Stimulated activated CD8-positive, alpha-beta memory T cell treated with anti-CD3 and anti-CD28 coated beads, Interleukin-12 subunit alpha, Interleukin-12 subunit beta, amount 100 ng/mL, for 4 hours (primary cell): ENCODE results near the gene VAMP4.
"Not testable (repeated sequence)": the region's sequence is repeated elsewhere in the genome, so short reads cannot be mapped to it uniquely, and the experiment has no call there.

Experiments
- DNase-seq: peaks from one replicate; pipeline ENCODE4 v3.0.0-alpha.2; 2020; ENCODE audit warnings: low read depth

The VAMP4 gene

DNA sequence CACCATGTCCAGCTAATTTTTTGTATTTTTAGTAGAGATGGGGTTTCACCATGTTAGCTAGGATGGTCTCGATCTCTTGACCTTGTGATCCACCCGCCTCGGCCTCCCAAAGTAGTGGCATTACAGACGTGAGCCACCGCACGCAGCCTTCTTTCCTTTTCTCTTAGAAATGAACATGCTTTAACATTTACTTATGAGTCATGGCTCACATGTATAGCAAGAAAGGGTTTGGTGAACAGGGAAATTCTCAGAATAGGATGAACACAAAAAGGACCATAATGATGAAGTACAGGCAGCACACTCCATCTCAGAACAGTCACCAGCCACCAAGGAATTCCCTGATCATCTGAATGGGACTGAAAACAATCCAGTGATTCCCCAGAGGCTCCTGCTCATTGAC, 9.4 kb upstream of the VAMP4 start:
- no peak for DNase-seq

DNA sequence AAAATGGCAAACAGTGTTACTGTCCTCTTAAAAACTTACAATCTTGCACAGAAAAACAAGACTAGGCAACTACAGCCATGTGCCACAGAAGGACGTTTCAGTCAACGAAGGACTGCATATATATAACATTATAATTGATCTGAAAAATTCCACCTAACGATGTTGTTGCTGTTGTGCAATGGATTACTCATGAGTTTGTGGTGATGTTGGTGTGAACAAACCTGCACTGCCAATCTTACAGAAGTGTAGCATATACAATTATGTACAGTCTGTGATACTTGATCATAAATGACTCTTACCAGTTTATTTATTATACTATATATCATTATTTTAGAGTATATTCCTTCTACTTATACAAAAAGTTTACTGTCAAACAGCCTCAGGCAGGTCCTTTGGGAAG, 6.8 kb upstream of the VAMP4 start:
- no peak for DNase-seq

DNA sequence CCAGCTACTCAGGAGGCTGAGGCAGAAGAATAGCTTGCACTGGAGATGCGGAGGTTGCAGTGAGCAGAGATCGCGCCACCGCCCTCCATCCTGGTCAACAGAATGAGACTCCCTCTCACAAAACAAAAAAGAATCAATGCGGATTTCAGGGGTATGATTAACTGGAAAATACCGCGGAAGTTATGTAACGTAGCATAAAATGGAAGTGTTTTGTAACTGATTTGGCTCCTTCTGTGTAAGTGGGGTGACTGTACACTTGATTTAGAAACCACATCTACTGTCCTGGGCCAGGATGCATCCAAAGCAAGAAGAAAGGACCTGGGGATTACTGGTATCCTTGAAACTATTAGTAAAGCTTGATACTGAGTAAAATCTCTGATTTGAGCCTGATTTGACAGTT, 3.1 kb upstream of the VAMP4 start:
- no peak for DNase-seq

DNA sequence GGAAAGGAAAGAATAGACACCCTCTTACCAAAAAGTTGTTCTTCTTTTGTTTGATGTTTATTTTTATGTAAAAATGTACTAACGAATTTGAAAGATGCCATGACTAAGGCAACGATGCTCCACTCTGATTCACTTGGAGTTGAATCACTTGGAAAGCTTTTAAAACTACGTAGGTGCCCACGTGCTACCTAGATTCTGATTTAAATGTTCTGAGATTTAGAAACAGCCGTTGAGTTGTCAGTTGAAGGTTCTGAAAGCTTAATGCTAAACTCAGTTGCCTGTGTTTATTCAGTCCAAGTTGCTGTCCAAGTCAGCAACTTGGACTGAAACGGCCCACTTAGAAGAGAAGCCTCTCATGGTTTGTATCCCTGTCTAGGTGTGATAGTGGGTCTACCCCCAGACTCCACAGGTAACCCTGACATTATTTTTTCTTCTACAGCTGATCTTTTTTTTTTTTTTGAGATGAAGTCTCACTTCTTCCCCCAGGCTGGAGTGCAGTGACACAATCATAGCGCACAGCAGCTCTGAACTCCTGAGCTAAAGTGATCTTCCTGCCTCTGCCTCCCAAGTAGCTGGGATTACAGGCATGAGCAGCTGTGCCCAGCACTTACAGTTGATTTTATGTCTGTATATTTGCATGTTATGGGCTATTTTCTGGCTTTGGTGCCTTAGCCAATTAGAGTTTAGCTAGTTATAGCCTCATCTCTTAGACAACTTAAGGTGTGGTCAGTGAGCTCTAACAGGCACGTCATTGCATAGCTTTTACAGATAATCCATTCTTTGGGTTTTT, 1.4 kb upstream of the VAMP4 start:
- DNase-seq = no peak

DNA sequence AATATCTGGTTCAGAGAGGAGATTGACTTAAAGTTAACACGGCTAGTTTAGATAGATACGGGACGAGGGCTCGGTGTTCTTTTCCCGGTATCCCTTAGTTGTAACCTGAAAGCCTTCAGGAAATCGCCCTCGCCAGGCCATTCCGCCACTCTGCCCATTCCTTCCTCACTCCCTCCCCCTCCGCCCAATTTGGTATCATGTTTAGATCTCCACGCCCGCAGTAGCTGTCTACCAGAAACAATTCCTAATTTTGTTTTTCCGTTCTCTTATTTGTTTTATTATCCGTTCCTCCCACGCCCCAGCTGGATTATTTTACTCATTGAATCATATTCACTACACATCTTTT, 685 bp upstream of the VAMP4 start:
- no peak for DNase-seq

DNA sequence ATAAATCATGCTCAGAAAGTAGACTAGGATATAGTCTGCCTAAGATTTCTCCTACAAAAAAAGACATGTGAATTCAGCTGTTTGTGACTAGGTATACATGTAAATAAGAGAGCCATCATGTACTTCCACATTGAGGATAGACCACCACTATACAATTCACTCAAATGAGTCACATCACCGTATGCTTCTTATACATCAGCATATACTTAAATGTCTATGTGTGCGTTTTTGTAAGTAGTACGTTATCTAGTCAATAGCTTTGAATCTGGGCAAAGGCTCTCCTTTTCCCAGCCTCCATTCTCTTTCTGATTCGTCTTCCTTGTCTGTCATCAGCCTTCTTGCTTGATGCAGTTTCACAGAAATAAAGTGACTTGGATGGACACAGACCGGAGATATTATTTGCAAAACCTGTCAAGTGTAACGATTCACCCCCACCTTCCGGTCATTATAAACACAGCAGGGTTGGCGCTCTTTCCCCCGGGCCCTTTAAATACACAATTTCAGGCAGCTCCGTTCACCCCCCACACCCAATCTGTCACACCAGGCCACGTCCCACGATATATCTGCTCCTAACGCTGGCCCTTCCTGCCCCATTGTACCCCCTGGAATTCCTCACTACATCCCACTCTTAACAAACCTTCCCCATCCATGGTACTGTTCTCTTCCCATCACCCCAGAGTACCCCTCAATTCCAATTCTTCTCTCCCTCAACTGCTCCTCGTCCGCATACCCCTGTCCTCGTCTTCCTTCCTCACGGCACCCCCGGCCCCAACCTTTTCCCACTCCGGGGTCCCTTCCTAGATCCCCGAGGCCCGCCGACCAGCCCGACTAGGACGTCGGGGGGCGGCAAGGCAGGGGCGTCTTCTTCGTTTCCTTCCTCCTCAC, 636 bp downstream of the VAMP4 start:
- peak; percentile 22 for DNase-seq

DNA sequence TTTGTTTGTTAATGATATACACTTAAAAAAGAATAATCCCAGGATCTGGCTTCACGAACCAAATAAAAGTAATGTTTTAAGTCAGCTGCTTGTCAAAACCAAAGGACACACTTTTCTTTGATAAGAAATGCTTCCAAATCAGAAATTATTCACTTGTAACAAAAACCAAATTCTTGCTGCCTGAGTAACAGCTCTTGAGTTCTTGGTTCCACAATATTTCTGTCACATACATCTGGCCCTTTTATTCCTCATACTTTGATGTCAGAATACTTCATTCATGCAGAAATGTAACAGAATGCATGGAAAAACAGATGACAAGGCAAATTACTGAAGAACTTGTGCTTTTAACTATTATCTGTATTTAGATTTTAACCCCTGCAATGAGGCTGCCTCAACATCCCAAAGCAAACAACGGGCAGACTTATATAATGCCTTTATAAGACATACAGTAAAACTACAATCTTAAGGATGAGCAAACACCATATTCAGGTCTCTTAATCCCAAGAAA, 1.5 kb downstream of the VAMP4 start:
- DNase-seq = no peak

DNA sequence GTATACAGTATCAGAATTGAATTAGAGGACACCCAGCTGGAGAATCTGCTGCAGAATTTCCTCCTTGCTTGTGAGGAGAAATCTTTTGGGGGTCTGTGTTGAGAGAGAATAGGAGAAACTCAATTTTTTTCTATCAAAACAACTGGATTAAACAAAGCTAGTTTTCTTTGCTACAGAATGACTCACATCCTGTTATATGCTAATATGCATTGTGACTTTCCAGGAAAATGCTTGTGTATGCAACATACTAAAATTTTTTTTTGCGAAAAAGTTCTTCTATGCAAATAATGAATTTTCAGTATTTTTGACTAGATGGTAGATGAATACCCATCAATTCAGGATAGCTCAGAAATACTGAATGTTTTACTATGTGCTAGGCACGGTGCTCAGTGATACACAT, 2.2 kb downstream of the VAMP4 start:
- DNase-seq = no peak

DNA sequence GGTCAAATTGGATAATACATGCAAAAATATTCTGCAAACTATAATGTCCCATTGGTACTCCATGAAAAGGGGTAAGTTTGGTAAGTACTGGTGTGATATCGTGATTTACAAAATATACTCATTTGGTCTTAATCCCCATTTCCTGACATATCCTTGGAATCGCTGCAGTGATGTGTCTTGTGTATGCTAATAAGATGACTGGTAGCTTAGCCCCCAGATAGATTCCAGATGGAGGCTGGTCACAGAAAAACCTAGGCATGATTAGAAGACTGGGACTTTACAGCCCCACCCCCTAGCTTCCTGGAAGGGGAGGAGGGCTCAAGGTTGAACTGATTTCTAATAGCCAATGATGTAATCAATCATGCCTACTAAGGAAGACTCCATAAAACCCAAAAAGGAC, 3.0 kb downstream of the VAMP4 start:
- no peak for DNase-seq

DNA sequence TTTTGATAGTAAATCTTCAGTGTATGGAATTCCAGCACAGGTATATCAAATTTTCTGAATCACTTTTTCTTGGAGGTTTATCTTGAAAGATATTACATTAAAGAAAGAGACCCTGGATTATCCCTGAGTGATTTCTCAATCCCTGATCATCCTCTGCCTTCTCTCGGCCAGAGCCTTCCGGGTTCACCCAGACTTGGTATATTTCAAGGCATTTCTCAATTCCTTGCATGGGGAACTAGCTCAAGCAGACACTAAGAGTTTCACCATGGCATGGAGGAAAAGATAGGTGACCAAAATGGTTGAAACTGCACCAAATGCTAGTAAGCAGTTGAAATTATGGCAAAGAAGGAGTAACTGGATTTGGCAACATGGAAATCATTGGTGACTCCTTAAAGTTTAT, 5.7 kb downstream of the VAMP4 start:
- DNase-seq = no peak

DNA sequence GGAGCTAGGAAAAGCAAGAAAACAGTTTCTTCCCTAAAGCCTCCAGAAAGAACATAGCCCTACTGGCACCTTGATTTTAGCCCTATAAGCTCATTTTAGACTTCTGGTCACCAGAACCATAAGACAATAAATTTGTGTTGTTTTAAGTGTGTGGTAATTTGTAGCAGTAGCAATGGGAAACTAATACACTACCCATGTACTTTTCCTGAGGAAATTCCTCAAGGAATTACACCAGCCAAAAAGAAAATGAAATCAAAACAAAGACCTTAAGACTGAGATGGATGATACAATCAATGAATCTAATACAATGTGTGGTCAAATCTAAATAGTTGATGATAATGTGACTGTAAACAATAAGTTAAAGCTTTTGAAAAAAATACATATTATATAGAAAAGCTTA, 11.8 kb downstream of the VAMP4 start:
- no peak for DNase-seq

DNA sequence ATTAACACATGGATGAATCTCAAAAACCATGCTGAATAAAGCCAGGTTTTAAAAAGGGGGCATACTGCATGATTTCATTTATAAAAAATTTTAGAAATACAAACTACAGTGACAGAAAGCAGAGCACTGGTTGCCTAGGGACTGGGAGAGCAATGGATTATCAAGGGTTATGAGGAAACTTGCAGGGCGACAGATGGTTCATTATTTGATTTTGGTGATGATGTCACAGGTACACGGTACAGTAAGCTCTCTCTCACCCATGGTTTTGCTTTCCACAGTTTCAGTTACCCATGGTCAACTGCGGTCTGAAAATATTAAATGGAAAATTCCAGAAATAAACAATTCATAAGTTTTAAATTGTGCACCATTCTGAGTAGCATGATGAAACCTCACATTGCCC, 14.1 kb downstream of the VAMP4 start:
- no peak for DNase-seq

DNA sequence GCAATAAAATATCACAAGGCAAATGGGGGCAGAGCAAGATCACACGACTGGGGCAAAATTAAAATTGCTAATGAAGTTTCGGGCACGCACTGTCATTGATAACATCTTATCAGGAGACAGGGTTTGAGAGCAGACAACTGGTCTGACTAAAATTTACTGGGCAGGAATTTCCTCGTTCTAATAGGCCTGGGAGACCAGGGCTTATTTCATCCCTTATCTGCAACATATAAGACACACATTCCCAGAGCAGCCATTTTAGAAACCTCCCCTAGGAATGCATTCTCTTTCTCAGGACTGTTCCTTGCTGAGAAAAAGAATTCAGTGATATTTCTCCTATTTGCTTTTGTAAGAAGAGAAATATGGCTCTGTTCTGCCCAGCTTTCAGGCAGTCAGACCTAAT, 18.7 kb downstream of the VAMP4 start:
- not testable (repeated sequence) for DNase-seq

DNA sequence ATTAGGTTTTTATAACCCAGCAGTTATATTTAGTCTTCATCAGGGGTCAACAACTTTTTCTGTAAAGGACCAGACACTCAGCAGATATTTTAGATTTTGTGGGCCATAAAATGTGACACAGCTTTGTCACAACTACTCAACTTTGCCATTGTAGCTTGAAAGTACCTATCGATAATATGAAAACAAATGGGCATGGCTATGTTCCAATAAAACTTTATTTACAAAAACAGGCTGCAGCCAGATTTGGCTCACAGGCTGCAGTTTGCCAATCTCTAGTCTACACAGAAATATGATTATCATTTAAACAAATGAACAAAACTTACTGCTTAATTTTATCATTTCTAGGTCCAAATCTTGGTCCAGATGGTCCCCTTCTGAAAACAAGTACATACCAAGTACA, 23.0 kb downstream of the VAMP4 start:
- DNase-seq = no peak

DNA sequence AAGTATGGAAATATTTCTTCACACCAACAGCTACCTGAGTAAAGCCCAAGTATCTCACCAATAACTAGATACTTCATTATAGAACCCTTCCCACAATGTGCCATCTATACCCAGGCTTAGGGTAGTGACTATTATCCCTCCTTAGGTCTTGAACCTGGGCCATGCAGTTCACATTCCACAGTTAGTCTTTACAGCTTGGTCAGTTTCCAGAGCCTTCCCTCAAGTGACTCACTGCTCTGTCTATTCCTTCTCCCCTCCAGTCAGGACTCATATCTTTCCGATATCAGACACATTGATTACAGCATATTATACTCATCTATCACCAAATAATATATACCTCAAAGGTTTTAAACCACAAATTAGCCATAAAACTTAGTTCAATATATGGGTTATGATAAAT, 23.6 kb downstream of the VAMP4 start:
- DNase-seq = no peak

DNA sequence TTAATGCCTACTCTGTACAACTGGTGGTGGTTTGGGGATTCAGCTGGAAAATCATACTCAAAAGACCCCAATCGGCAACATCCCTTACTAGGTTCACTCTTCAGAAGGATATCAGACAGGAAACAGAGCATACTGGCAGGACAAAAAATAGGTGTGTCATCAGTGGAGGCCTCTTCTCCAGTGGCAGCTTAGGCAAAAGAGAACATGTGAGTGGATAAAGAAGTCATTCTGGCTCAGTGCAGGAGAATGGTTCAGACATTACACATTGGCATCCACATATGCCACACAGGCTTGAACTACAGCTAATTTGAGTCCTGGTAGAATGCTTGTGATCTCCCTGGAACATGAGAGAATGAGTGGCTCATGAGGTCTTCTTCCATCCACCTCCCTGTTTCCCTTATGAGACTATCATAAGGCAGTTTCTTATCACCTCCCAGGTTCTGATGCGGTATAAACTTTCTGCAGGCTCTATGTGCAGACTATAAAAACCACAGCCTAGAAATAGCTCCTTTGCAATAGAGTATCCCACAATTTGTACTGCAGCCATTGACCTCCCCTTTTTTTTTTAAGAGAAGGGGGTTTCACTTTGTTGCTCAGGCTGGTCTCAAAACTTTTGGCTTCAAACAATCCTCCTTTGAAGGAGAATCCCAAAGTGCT, 24.7 kb downstream of the VAMP4 start:
- DNase-seq = no peak

DNA sequence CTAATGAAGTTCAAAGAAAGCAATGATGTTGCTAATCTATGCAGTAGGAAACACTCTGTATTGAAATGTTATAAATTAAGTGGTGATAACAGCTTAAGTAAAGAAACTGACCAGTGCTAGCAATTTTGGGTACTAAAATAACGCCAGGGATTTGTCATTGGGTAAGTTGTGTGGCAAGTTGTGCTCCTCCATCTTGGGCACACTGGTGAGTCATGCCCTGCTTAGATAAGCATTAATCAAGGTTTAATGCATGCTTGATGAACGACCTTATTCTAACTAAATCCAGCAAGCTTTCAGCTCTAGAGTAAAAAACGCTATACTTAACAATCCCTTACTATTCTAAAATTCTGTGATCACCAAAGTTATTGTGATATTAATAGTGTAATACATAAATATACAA, 25.2 kb downstream of the VAMP4 start:
- no peak for DNase-seq

DNA sequence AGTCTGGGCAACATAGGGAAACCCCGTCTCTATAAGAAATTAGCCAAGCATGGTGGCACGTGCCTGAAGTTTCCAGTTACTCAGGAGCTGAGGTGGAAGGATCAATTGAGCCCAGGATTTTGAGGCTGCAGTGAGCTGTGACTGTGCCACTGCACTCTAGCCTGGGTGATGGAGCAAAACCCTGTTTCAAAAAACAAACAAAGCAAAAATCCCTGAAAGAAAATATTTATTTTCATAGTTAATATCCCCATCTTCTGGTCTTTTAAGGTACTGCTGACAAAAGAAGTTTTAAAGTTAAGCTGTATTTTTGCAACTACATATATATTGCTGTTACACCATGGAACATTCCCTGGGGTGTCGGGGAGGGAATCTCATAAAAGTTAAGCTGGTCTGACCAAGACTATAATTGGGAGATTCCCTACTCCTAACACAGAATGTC, 26.0 kb downstream of the VAMP4 start:
- no peak for DNase-seq

DNA sequence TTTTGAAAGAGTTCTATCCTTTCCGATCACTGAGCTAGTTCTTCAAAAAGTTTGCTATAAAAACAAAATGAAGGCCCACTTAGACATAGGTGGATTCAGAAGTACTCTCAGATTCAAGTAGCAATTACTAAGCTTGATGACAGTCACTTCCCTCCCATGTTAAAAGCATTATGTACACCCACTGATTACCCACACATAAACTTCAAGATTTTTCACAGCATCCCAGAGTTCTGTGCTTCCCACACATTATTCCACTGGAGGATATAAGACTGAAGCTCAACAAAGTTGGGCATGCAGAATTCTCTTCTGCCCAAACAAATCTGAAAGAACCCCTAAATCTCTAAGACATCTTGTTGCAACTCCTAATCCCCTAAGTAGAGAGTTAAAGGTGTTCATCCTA, 29.5 kb downstream of the VAMP4 start:
- DNase-seq = no peak

DNA sequence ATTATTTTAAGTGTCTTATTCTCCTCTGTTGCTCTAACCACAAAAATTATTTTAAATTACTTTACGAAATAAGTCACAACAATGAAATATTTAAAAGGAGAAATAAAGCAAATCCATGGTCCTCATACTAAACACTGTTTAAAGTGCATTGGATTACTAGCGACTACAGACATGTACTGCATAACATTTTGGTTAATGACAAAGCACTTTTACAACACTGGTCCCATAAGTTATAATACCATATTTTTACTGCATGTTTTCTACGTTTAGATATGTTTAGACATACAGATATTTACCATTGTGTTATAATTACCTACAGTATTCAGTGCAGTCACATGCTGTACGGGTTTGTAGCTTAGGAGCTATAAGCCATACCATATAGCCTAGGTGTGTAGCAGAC, 30.2 kb downstream of the VAMP4 start:
- no peak for DNase-seq

DNA sequence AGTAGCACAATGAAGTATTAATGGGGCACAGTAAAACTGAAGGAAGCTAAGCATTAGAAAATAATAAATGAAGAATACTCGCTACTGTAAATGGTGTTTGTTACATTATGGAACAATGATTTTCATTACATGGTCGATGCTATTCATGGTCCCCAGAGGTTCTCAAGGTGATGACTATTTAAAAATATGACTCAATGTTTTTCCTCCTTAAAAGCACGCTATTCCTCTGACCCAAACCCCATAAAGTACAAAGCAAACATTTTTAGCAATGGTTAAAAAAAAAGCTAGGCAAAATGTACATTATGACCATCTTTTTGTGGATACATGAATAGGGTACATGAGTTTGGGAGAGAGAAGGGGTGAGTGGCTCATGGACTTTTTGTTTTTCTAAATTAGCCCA, 34.3 kb downstream of the VAMP4 start:
- DNase-seq = no peak

DNA sequence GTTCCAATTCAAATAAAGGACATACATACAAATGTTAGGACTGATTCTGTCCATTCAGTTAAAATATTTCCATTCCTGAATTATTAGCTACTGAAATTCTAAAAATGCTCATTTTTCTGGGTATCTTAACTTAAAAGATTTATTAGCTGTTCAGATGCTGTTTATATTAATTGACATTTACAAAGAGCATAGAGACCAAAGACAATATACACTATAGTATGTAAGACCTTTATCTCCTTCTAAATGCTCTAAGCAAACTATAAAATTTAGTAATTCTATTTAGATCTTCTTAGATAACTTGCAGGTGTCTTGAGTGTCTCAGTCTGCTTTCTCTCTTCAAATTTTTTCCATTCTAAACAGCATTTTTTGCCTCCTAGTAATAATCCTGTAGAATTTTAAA, 39.3 kb downstream of the VAMP4 start:
- no peak for DNase-seq

DNA sequence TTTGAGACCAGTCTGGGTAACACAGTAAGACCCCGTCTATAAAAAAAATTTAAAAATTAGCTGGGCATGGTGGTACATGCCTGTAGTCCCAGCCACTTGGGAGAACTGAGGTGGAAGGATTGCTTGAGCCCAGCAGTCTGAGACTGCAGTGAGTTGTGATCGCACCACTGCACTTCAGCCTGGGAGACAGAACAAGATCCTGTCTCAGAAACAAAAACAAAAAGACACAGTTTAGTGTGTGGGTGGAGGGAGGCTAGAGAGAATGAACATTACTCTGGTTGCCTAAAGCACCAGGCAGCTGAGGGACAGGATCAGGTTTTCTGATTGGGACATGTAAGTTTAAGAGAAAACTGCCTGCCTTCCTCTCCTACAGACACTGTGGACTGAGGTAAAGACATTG, 42.3 kb downstream of the VAMP4 start:
- DNase-seq = no peak
